K562 (cell line): ENCODE measurements around the gene TPCN1. TPM values are rescaled to one million over a fixed set of nuclear protein-coding genes. Genes with fewer than 3 reads are reported as not detected.

ENCODE experiments used
- BHLHE40 ChIP-seq: IDR thresholded peaks from 2 replicates; pipeline ENCODE4 v1.6.1; 2011; ENCODE audit warnings: low read length, improper control_type of control experiment
- C11orf30 ChIP-seq: fragments of 450-650 bp; IDR thresholded peaks from 2 replicates; pipeline ENCODE4 v1.6.1; 2016; ENCODE audit warnings: low read depth, mild to moderate bottlenecking
- E2F5 ChIP-seq: sonication (generic); formaldehyde crosslinking; IDR thresholded peaks from 2 replicates; pipeline ENCODE4 v1.8.0; 2022; ENCODE audit warnings: mild to moderate bottlenecking, missing genetic modification reagents
- ETS1 ChIP-seq: conservative IDR thresholded peaks from 2 replicates; pipeline ENCODE4 v1.6.1; 2011; ENCODE audit warnings: low read depth, mild to moderate bottlenecking, low read length; ENCODE audit not compliant: control insufficient read depth
- ETV1 ChIP-seq: fragments of 450-650 bp; conservative IDR thresholded peaks from 2 replicates; pipeline ENCODE4 v1.6.1; 2016; ENCODE audit warnings: missing genetic modification characterization, control low read depth, low read depth, missing compliant biosample characterization
- JUND ChIP-seq, 2 experiments: IDR thresholded peaks; 2 replicates in 1 of 2; 3 replicates in 1 of 2; pipeline ENCODE4 v1.6.1; 2011; ENCODE audit warnings: borderline replicate concordance in 2 of 2, low read depth in 2 of 2, low read length in 2 of 2, improper control_type of control experiment in 1 of 2, missing biosample characterization in 1 of 2, missing genetic modification characterization in 1 of 2, missing genetic modification reagents in 1 of 2
- MTA1 ChIP-seq: fragments of 450-650 bp; IDR thresholded peaks from 2 replicates; pipeline ENCODE4 v1.6.1; 2017; ENCODE audit warnings: borderline replicate concordance
- NBN ChIP-seq: fragments of 450-650 bp; IDR thresholded peaks from 2 replicates; pipeline ENCODE4 v1.6.1; 2016; ENCODE audit warnings: low read depth, mild to moderate bottlenecking
- NFRKB ChIP-seq: fragments of 450-650 bp; IDR thresholded peaks from 2 replicates; pipeline ENCODE4 v1.6.1; 2016; ENCODE audit warnings: low read depth
- NUFIP1 ChIP-seq: fragments of 450-650 bp; IDR thresholded peaks from 2 replicates; pipeline ENCODE4 v1.6.1; 2018; ENCODE audit not compliant: partially characterized antibody
- RBFOX2 ChIP-seq: fragments of 200-400 bp; formaldehyde crosslinking; IDR thresholded peaks from 2 replicates; pipeline ENCODE4 v1.6.1; 2017; ENCODE audit warnings: low read depth, mild to moderate bottlenecking, low read length, moderate library complexity
- SRF ChIP-seq, 2 experiments: fragments of 250-450, 450-650 bp in 1 of 2; sonication (Bioruptor Pico) in 1 of 2; sonication (generic) in 1 of 2; formaldehyde crosslinking; IDR thresholded peaks; 2 replicates each; pipeline versions ENCODE4 v1.5.0 to v1.5.1; 2020 to 2022; ENCODE audit warnings: mild to moderate bottlenecking in 1 of 2, missing genetic modification reagents in 1 of 2
- TBP ChIP-seq: optimal IDR thresholded peaks from 2 replicates; pipeline ENCODE3; 2011; ENCODE audit warnings: low read depth, low read length, improper control_type of control experiment
- ZNF146 ChIP-seq: IDR thresholded peaks from one replicate; pipeline ENCODE4 v1.6.1; 2018; ENCODE audit warnings: missing compliant biosample characterization; ENCODE audit not compliant: unreplicated experiment
- ZNF408 ChIP-seq: fragments of 250-450 bp; sonication (Bioruptor Pico); IDR thresholded peaks from 2 replicates; pipeline ENCODE4 v1.4.0; 2020; ENCODE audit warnings: low read depth, mild to moderate bottlenecking, moderate library complexity
- ZNF79 ChIP-seq: fragments of 250-450 bp; sonication (Bioruptor Pico); IDR thresholded peaks from 2 replicates; pipeline ENCODE4 v1.4.0; 2020; ENCODE audit warnings: low read depth, mild to moderate bottlenecking, moderate library complexity
- polyA plus RNA-seq, 8 experiments: library from polyadenylated mRNA; depleted of rRNA in 4 of 8; stranded (reverse) in 5 of 8; unstranded in 3 of 8; fragments of >200 nt; fragmentation: Nextera tagmentation in 2 of 8; fragmentation: Illumina TruSeq in 1 of 8; extraction: Ambion mirVana in 2 of 8; extraction: Trizol in 1 of 8; gene quantifications; 2 replicates each; pipeline versions ENCODE4 v1.2.1 to v1.2.3, GENCODE V29; 2011 to 2014; ENCODE audit warnings: inconsistent platforms in 1 of 8, missing spikeins in 1 of 8
- total RNA-seq, 7 experiments: library from RNA; depleted of rRNA in 6 of 7; stranded (reverse); fragments of >200 nt in 6 of 7; fragmentation: Illumina TruSeq in 2 of 7; extraction: Trizol in 2 of 7; gene quantifications; 2 replicates each; pipeline versions ENCODE4 v1.2.1 to v1.2.3, GENCODE V29; 2011 to 2021; ENCODE audit warnings: low replicate concordance in 1 of 7

The TPCN1 gene
- total and polyA plus RNA-seq, 9 of the 15 experiments (the other 6 are each of a cell fraction or from before 2014, with no cell fraction given): 0.80 to 23.8 (median 7.4) TPM

DNA sequence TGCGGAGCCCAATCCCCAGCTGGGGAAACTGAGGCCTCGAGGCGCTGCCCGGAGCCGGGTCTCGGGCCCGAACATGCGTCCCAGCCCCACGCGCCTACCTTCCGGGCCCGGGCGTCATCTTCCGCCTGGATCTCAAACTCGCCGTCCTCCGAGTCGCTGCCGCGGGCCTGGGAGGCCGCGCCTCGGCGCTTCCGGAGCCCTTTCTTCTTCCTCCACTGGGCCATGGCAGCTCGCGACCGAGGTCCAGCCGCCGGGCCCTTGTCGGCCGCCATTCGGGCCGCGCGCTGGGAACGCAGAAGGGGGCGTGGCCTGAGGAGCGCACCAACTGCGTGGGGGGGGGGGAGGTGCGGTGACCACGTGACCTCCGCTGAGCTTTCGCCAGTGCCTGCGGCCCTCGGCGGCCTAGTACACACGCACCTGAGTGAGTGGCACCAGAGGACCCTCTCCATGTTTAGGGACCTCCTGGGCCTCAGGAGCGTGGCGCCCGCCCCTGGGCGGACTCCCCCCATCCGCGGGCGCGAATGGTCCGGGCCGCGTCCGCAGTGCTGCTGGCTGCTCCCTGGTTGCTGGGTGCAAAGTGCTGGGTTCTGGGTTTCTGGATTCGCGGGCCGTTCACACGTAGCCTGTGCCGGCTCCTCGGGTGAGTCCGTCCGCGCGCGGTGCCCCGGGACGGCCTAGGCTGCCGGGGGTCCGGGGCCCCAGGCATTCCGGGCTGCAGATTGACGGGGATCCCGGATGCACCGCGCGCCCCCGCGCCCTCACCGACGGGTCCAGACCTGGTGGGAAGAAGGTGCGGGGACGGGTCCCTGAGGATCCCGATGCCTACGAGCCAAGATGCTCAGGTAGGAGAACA is 35.9 kb upstream of the TPCN1 start, which contains the start of the genes DDX54 and RITA1 (continued):
- TF ChIP-seq ETS1 (peak; percentile 55), MTA1 (no peak), NFRKB (peak; percentile 90), NBN (0 out of 2 replicates have a peak, but pooled peaks have one; percentile 29), TBP (peak; percentile 89), ZNF146 (CRISPR knock-in tag) (no peak), SRF (CRISPR knock-in tag; IDR thresholded peaks at IDR 0.05) (0 out of 4 replicates have a peak, but pooled peaks of 1 of the 2 experiments have one; percentile 49), JUND (IDR thresholded peaks at IDR 0.05; ENCODE audit: borderline replicate concordance, low read depth, low read length) (peak; percentile 92), JUND (tag; IDR thresholded peaks at IDR 0.05; ENCODE audit: borderline replicate concordance, low read depth, low read length) (no peak), ETV1 (tag) (peak; percentile 42; the same call in 1 of the 2 replicates), C11orf30 (peak; percentile 55; the same call in 1 of the 2 replicates), NUFIP1 (peak; percentile 19), BHLHE40 (peak; percentile 90), RBFOX2 (peak; percentile 95), ZNF408 (CRISPR knock-in tag) (no peak), ZNF79 (no peak), E2F5 (0 out of 2 replicates have a peak, but pooled peaks have one; percentile 79)
